ENCODE measurements around the gene CITED4.

CITED4 gene

GRCh38 chr1:40831001-40831732, 31.0 kb downstream of the CITED4 start:
- DNase-seq, result no peak

- no peak for DNase-seq
These were observed 31.7 kb downstream of the CITED4 start for GRCh38 chr1:40830419-40830943.

GRCh38 chr1:40829631-40830245, 32.4 kb downstream of the CITED4 start:
- DNase-seq, result no peak

GRCh38 chr1:40825996-40826395, 36.2 kb downstream of the CITED4 start:
- DNase-seq, result no peak

- DNase-seq, result no peak
These were observed 36.8 kb downstream of the CITED4 start for GRCh38 chr1:40825435-40825788.

GRCh38 chr1:40824591-40825434, 37.4 kb downstream of the CITED4 start:
- no peak for DNase-seq

- DNase-seq, result no peak
These were observed 38.2 kb downstream of the CITED4 start for GRCh38 chr1:40823983-40824382.

- no peak for DNase-seq
These were observed 38.8 kb downstream of the CITED4 start for GRCh38 chr1:40823345-40823744.

GRCh38 chr1:40822890-40823289, 39.3 kb downstream of the CITED4 start:
- DNase-seq, result no peak

- DNase-seq, result no peak
These were observed 41.1 kb downstream of the CITED4 start for GRCh38 chr1:40820911-40821693.

- DNase-seq, result no peak
These were observed 41.8 kb downstream of the CITED4 start for GRCh38 chr1:40820251-40820797.

GRCh38 chr1:40819101-40819500, 43.1 kb downstream of the CITED4 start:
- DNase-seq, result no peak

- no peak for DNase-seq
These were observed 43.8 kb downstream of the CITED4 start for GRCh38 chr1:40818264-40818961.

- no peak for DNase-seq
These were observed 44.3 kb downstream of the CITED4 start for GRCh38 chr1:40817791-40818263.

GRCh38 chr1:40815420-40815819, 46.7 kb downstream of the CITED4 start:
- no peak for DNase-seq

Data from cerebellar nuclear complex (tissue), 1 donor.